GM13976 (cell line): ENCODE measurements around the gene DDAH2.

Source experiments
- DNase-seq: peaks from one replicate; pipeline ENCODE4 v3.0.0; 2012; ENCODE audit warnings: low spot score
- in situ Hi-C: fragments of 300-500 bp; cut with MboI; formaldehyde crosslinking; loops from one replicate; pipeline ENCODE4 v1.12.0; 2022; ENCODE audit warnings: low sequenced_read_pairs, mixed read lengths, inconsistent platforms; ENCODE audit not compliant: unreplicated experiment
- TF ChIP-seq, protein P1 (sequence below): IDR thresholded peaks from 2 replicates; pipeline ENCODE4 v1.5.1; 2012; ENCODE audit warnings: borderline replicate concordance, mild to moderate bottlenecking; ENCODE audit not compliant: insufficient read depth; ENCODE audit errors: extremely low read depth, missing control alignments, control extremely low read depth

The DDAH2 gene

DNA sequence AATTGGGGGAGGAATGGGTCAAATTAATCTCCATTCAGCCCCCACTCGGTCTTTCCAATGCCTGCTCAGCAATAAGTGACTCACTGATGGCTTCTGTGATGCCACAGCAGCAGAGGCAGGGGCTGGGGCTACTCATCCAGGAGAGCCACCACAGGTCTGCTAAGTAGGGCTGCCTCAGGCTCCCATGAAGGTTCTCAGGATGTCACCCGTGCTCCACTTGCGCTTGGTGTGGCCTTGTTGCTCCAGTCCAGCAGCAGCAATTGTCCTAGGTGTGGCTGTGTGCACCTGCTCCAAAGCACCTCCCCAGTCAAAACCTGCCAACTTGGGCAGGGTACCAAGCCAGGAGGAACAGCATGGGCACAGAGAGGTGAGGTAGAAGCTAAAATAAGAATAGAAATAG lies 6.9 kb downstream of the DDAH2 start:
- in situ Hi-C loops: no loop called here
- DNase-seq: no peak
- TF ChIP-seq, protein P1, sequence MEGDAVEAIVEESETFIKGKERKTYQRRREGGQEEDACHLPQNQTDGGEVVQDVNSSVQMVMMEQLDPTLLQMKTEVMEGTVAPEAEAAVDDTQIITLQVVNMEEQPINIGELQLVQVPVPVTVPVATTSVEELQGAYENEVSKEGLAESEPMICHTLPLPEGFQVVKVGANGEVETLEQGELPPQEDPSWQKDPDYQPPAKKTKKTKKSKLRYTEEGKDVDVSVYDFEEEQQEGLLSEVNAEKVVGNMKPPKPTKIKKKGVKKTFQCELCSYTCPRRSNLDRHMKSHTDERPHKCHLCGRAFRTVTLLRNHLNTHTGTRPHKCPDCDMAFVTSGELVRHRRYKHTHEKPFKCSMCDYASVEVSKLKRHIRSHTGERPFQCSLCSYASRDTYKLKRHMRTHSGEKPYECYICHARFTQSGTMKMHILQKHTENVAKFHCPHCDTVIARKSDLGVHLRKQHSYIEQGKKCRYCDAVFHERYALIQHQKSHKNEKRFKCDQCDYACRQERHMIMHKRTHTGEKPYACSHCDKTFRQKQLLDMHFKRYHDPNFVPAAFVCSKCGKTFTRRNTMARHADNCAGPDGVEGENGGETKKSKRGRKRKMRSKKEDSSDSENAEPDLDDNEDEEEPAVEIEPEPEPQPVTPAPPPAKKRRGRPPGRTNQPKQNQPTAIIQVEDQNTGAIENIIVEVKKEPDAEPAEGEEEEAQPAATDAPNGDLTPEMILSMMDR: no peak

DNA sequence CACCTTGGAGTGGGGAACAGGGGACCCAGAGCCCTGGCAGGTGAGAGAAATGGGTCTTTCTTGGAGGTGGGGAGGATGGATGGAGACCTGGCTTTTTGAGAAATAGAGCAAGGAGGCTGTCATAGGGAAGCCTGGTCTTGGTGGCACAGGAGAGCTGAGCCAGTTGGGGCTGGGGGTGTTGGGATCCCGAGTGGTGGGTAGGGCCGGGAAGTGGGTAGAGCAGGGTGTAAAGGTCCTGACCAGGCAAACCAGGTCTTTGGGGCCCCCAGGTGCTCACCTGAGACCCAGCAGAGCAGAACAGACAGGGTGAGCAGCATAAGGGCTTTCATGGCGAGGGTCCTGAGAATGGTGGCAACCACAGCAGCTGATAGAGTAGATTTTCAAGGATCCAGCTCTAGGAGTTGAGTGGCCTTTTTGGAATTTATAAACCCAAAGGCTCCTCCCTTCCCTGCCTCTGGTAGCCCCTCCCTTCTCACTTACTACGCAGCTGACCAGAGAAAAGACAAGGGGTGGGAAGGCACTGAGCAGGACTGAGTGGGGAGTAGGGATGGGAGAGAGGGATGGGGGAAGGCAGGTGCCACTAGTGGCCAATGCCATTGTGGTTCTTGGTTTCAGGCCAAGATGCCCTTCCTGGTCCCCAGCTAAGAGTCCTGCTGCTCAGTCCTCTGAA lies 7.6 kb downstream of the DDAH2 start, which contains the start of gene LY6G6C:
LY6G6C (minus strand) TSS at position 396 of the 670 bp plus-strand sequence; CDS start at position 329, 67 bp downstream.
- in situ Hi-C loops: no loop called here
- TF ChIP-seq, protein P1: no peak
- no peak for DNase-seq

DNA sequence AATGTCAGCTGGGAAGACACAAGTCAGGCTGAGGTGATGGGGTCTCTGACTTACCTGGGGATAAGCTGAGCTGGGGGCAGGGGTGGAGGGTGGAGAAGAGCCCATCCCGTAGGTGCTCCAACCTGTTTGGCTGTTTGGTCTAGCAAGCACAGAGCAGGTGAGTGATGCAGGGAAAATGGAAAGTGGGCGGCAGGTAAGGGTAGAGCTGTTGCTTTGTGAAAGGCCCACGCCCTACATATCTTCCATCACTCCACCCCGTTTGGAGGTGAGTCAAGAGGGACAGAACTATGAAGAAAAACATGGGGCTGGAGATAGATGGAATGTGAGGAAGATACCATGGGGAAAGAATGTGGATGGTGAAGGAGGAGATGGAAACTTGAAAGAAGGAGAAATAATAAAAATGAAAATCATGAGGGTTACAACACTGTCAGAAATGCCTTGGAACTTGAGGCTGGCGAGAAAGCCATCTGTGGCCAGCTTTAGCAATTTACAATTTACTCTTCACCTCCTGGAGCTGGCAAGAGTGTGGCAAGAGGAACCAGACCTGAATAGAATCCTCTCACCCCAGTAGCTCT lies 8.8 kb downstream of the DDAH2 start:
- no peak for DNase-seq
- TF ChIP-seq, protein P1: no peak
- in situ Hi-C loops: no loop called here

DNA sequence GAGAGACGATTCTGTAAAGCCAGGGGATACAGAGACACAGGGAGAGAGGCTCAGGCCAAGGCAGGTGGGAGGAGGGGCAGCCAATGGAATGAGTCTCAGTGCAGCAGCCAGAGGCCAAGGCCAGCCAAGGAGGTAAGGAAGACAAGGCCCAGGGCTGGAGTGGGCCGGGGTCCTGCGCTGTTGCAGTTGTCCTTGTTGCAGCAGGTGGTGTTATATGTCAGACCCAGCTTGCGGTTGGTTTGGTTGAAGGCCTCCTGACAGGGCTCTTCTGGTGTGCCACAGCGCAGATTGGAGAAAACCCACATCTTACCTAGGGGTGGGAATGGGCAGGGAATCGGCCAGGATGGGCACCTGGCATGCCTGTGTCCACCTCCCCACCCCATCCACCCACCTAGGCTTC lies 10.1 kb downstream of the DDAH2 start:
- TF ChIP-seq, protein P1: no peak
- in situ Hi-C loops: no loop called here
- DNase-seq: no peak

DNA sequence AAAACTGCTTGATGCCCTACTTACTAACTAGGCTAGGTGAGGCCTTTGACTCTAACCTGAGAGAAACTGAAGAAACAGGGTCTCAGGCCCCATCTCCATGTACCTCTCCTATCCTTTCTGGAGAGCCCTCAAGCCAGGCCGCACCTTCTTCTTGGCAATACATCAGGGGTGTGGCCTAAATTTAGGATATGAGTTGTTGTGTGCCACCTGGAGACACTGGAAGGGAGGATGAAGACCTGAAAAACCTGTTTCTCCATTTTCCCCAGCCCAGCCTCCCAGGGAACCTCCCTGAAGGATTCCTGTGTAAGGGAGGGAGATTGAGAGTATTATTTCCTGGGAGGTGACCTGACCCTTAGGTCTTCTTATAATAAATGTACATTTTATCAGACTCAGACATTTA lies 10.8 kb downstream of the DDAH2 start:
- TF ChIP-seq, protein P1: no peak
- DNase-seq: no peak
- in situ Hi-C loops: no loop called here

DNA sequence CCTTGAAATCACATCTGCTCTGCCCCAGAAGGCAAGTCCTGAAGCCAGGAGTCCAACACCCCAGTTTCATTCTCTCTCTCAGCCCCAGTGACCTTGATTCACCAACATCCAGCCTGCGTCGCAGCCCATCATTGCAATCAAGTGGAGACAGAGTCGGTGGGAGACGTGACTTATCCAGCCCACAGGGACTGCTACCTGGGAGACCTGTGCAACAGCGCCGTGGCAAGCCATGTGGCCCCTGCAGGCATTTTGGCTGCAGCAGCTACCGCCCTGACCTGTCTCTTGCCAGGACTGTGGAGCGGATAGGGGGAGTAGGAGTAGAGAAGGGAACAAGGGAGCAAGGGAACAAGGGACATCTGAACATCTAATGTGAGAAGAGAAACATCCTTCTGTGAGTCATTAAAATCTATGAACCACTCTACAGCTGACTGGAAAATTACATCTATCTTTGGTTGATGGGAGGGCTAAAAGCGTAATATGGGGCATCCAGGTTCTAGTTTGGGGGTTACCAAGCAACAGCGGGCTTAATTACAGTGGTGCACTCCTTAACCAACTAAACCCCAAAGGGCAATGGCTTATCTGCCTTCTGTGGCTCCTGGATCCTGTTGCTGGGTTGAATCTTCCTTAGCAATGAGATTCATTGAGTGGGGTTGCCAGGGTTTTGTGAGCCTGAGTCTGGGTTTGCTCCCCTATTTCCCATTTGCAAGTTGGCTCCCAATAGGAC lies 11.4 kb downstream of the DDAH2 start:
- TF ChIP-seq, protein P1: no peak
- no peak for DNase-seq
- in situ Hi-C loops: no loop called here
